ENCODE data around the gene CKS1B.

DNA sequence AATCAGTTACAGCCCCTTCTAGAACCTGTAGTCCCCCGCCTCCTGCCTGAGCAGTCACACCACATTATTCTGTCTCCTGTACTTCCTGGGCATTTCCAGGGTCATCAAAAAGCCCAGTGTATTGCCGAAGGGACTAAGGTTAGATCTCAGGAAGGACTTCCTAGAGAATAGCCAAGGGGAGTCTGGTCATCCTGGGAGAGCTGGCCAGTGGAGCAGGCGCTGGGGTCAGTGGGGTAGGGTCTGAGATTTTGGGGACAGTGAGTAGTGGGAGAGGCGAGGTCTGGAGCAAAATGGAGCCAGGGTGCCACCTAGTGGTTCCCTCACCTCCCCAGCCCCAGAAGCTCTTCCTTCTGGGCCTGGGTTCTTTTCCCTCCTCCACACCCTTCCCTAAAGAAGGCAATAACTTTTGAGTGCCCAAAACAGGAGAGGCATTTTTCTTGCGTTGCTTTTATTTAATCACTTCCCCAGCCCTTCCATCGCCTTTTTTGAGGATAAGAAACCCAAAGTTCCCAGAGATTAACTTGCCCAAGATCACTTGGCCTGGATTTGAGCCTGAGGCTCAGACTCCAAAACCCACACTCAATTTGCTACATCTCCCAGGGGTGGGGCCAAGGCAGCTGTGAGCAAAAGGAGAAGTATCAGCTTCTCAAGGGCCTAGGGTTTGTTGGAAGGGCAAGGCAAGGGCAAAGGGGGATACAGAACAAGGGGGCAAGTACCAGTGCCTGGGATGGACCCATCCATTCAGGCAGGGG, 30.7 kb upstream of the CKS1B start:
- TF ChIP-seq POLR2AphosphoS5 (IDR thresholded peaks at IDR 0.05; ENCODE audit: low read depth, low read length) (no peak), FOXP2 (optimal IDR thresholded peaks at IDR 0.05; ENCODE audit: borderline replicate concordance, extremely low read depth, extremely low read length, insufficient read depth) (no peak)
